GM12891 (cell line): ENCODE results near the gene PRICKLE1.
"Not testable (repeated sequence)": the region's sequence is repeated elsewhere in the genome, so short reads cannot be mapped to it uniquely, and the experiment has no call there.

Experiments
- POLR2A ChIP-seq: IDR thresholded peaks from 2 replicates; pipeline ENCODE4 v1.6.1; 2011; ENCODE audit warnings: low read depth, low read length, control low read depth
- POLR2AphosphoS5 ChIP-seq: IDR thresholded peaks from 2 replicates; pipeline ENCODE4 v1.6.1; 2011; ENCODE audit warnings: low read depth, low read length, control low read depth
- TAF1 ChIP-seq: IDR thresholded peaks from 2 replicates; pipeline ENCODE4 v1.6.1; 2011; ENCODE audit warnings: low read depth, low read length, control low read depth

GRCh38 chr12:42541308-42541707 lies 48.2 kb downstream of the PRICKLE1 start:
- TF ChIP-seq POLR2AphosphoS5, POLR2A, TAF1: not testable (repeated sequence)
